ENCODE results near the gene BORCS5. TPM values are rescaled to one million over a fixed set of nuclear protein-coding genes. Genes with fewer than 3 reads are reported as not detected.
"Not testable (repeated sequence)": the region's sequence is repeated elsewhere in the genome, so short reads cannot be mapped to it uniquely, and the experiment has no call there.

Gene BORCS5
- total RNA-seq, 1 donor from 2014 or later, result 10.1 TPM

- H3K36me3 ChIP-seq, result peaks cover 12% of the 10 kb centered on the region
- no peak overlapping the region for H3K4me3 ChIP-seq
- no peak for DNase-seq
- intact Hi-C loops (cut with DNase I), result no loop called here
- H3K27me3 ChIP-seq (ENCODE audit: low read depth), result no peaks in the 10 kb centered on the region
- no peak for TF ChIP-seq CTCF (IDR thresholded peaks at IDR 0.05)
- peaks cover 15% of the 10 kb centered on the region for H3K4me1 ChIP-seq
- H3K27ac ChIP-seq, result no peak overlapping the region
- no peaks in the 10 kb centered on the region for H3K9me3 ChIP-seq
- no peak for ATAC-seq
Measured at GRCh38 chr12:12470751-12471306, 114.0 kb downstream of the BORCS5 start.

GRCh38 chr12:12471982-12472961, 115.4 kb downstream of the BORCS5 start:
- ATAC-seq; H3K27ac ChIP-seq; intact Hi-C loops (cut with DNase I); H3K4me3 ChIP-seq; H3K27me3 ChIP-seq (ENCODE audit: low read depth); DNase-seq; H3K9me3 ChIP-seq: not testable (repeated sequence)
- Histone ChIP-seq H3K4me1 (peaks cover 12% of the 10 kb centered on the region), H3K36me3 (peaks cover 26% of the 10 kb centered on the region)

GRCh38 chr12:12473223-12473622, 116.3 kb downstream of the BORCS5 start:
- Histone ChIP-seq H3K27me3 (ENCODE audit: low read depth) (no peaks in the 10 kb centered on the region), H3K9me3 (no peaks in the 10 kb centered on the region), H3K36me3 (peaks cover 36% of the 10 kb centered on the region), H3K4me1 (peaks cover 3% of the 10 kb centered on the region), H3K4me3 (no peak overlapping the region), H3K27ac (no peak overlapping the region)
- ATAC-seq (no peak), DNase-seq (no peak)
- TF ChIP-seq CTCF (IDR thresholded peaks at IDR 0.05), result no peak
- intact Hi-C loops (cut with DNase I), result no loop called here

GRCh38 chr12:12474471-12474928, 117.6 kb downstream of the BORCS5 start:
- DNase-seq (no peak), ATAC-seq (no peak)
- H3K27me3 ChIP-seq (ENCODE audit: low read depth), result no peaks in the 10 kb centered on the region
- H3K36me3 ChIP-seq, result peaks cover 48% of the 10 kb centered on the region
- intact Hi-C loops (cut with DNase I), result no loop called here
- H3K4me3 ChIP-seq, result no peak overlapping the region
- H3K27ac ChIP-seq, result peak overlapping the region; percentile 54
- no peaks in the 10 kb centered on the region for H3K4me1 ChIP-seq
- no peaks in the 10 kb centered on the region for H3K9me3 ChIP-seq
- no peak for TF ChIP-seq CTCF (IDR thresholded peaks at IDR 0.05)

- ATAC-seq, result peak; percentile 52 to 54
- intact Hi-C loops (cut with DNase I), result no loop called here
- Histone ChIP-seq H3K9me3 (no peaks in the 10 kb centered on the region), H3K36me3 (peaks cover 55% of the 10 kb centered on the region), H3K4me1 (no peaks in the 10 kb centered on the region), H3K27me3 (ENCODE audit: low read depth) (no peaks in the 10 kb centered on the region), H3K4me3 (no peak overlapping the region), H3K27ac (peak overlapping the region; percentile 54)
- DNase-seq, result no peak
- TF ChIP-seq CTCF (IDR thresholded peaks at IDR 0.05), result no peak
Measured at GRCh38 chr12:12474931-12475795, 118.3 kb downstream of the BORCS5 start.

Measured in lower lobe of right lung (tissue), 2 donors.